GM18511 (cell line): ENCODE measurements around the gene MED13L.
A peak's percentile ranks its signal among the peaks of the same experiment; 100 is the strongest.
"Not testable (repeated sequence)": the region's sequence is repeated elsewhere in the genome, so short reads cannot be mapped to it uniquely, and the experiment has no call there.

ENCODE experiments used
- ATAC-seq: cut with Tn5 transposase; IDR thresholded peaks from one replicate; pipeline ENCODE4 v1.9.1; 2021; ENCODE audit warnings: mild to moderate bottlenecking, moderate library complexity; ENCODE audit not compliant: unreplicated experiment

The MED13L gene

GRCh38 chr12:116133636-116134214, 143.8 kb downstream of the MED13L start:
- ATAC-seq: no peak

GRCh38 chr12:116133149-116133548, 144.3 kb downstream of the MED13L start:
- no peak for ATAC-seq

DNA sequence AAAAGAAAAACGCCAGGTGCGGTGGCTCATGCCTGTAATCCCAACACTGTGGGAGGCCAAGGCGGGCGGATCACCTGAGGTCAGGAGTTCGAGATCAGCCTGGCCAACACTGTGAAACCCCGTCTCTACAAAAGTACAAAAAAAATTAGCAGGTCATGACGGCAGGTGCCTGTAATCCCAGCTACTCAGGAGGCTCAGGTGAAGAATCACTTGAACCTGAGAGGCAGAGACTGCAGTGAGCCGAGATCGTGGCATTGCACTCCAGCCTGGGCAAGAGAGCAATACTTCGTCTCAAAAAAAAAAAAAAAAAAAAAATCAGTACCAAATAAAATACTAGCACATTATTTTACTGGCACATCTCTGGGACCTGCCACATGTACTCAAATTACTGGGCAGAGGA, 145.5 kb downstream of the MED13L start:
- ATAC-seq: not testable (repeated sequence)

- ATAC-seq: no peak
Observed at GRCh38 chr12:116131176-116131575, 146.3 kb downstream of the MED13L start.

GRCh38 chr12:116130431-116130830, 147.1 kb downstream of the MED13L start:
- no peak for ATAC-seq

- ATAC-seq: no peak
Observed at GRCh38 chr12:116128779-116129178, 148.7 kb downstream of the MED13L start.

DNA sequence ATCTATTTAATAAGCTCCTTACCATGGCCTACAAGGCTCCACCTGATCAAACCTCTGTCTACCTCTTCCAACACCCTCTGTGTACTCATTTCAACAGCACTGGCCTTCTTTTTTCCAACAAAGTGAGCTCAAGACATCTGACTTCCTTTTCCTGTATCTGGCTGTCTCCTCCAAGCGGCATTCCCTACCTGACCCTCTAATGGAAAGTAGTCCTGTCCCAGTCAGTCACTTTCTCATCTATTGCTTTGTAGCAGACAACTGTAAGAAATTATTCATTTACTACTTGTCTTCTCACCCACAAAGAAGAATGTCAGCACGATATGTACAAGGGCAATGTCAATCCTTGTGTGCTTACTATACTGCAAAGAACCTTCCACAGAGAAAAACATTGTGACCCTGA, 149.6 kb downstream of the MED13L start:
- no peak for ATAC-seq

DNA sequence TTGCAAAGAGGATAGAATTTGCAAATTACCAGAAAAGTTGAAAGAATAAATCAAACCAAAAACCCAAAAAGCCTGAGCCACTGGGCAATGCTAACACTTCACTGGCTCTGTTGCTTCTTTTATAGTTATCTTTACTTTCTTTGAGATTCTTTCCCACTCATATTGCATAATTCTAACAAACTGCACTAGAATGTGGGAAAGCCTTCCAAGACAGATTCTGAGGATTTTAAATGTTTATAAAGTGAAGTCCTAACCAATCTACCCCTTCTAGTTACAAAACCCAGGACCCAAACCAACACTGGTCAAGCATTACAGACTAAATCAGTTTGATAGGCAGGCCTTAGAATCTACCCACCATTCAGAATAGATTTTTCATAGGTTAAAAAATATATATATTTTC, 150.9 kb downstream of the MED13L start:
- no peak for ATAC-seq

- ATAC-seq: no peak
Observed at GRCh38 chr12:116125956-116126566, 151.4 kb downstream of the MED13L start.

DNA sequence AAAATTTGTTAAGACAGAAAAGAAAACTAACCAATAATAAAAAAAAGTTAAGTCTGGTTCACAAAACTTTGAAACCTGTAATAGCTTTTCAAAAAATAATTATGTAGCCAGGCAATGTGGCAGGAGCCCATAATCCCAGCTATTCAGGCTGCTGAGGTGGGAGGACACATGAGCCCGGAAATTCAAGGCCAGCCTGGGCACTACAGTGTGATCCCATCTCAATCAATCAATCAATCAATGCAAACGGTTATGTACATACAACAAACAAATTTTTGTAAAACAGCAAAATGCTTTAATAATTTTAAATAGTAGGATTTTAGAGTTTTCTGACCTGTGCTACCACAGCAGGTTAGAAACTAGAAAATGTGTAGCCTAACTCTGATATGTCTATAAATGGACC, 152.4 kb downstream of the MED13L start:
- no peak for ATAC-seq

GRCh38 chr12:116123451-116124258, 153.8 kb downstream of the MED13L start:
- peak; percentile 92 for ATAC-seq

- no peak for ATAC-seq
Observed at GRCh38 chr12:116122628-116123027, 154.9 kb downstream of the MED13L start.

GRCh38 chr12:116121453-116121871, 156.0 kb downstream of the MED13L start:
- ATAC-seq: no peak

- ATAC-seq: no peak
Observed at GRCh38 chr12:116116650-116117424, 160.7 kb downstream of the MED13L start.

DNA sequence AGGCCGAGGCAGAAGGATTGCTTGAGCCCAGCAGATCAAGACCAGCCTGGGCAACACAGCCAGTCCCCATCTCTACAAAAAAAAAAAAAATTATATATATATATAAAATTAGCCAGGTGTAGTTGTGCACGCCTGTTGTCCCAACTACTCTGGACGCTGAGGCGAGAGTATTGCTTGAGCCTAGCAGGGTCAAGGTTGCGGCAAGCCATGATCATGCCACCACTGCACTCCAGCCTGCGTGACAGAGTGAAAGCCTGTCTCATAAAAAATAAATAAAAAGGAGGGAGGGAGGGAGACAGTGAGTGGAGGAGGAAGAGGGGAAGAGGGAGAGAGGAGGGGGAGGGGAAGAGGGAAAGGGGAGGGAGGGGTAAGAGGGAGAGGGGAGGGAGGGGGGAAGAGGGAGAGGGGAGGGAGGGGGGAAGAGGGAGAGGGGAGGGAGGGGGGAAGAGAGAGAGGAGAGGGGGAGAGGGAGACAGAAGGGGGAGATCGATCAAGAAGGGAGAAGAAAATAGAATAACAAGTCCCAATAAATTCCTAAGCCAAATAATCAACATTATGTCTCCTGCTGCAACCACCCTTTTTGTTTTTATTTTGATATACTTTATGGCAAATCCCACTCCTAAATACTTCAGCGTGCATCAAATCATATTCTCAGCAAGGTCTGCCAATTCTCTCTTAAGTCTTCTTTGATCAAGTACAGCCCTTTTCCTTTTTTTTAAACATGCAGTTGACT, 163.9 kb downstream of the MED13L start:
- no peak for ATAC-seq

DNA sequence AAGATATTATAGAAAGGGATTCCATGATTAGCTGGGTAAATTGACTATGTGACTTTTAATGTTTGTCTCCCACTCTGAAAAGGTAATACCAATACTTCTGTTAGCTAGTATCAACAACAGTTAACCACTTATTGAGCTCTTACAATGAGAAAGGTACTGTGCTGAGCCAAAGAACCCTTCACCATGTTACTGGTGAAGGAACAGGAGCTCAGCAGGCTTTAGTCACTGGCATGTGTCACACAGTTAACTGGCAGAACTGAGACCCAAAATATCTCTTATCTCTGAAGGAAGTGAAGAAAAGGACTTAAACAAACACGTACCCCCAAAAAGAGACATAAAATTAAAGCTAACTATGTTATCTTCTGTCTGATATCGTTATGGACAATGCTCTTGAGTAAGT, 170.6 kb downstream of the MED13L start:
- no peak for ATAC-seq

- no peak for ATAC-seq
Observed at GRCh38 chr12:116104167-116104767, 173.2 kb downstream of the MED13L start.

- no peak for ATAC-seq
Observed at GRCh38 chr12:116101991-116102390, 175.5 kb downstream of the MED13L start.

DNA sequence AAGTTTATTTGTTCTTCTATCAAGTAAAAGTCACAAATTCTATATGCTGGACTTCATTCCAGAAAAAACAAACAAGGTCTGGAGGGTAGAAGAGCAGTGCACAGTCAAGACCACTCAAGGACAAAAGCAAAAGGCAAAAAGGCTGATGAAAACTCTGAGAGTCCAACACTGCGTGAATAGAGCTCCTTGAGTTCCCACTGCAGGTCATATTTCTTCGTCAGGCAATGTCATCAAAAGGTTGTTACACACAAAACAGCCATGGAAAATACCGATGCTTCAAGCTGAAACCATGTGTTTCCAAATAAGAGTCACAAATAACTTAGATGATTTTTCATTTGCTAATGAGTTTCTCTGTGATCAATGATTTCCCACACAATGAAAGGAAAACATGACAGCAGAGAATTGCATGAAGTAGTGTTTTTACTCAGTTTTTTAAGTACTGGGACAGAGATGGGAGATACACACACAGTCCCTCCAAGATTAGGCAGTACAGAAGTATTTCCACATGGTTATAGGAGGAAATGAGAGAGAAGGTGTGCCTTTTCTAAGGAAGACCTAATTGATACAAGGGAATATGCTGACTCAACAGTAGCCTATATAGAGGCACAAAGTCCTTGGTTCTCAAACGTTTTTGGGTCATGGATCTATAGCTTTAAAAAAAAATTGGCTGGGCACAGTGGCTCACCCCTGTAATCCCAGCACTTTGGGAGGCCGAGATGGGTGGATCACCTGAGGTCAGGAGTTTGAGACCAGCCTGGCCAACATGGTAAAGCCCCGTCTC, 177.7 kb downstream of the MED13L start:
- no peak for ATAC-seq

- ATAC-seq: no peak
Observed at GRCh38 chr12:116096874-116097273, 180.6 kb downstream of the MED13L start.
